GM19467 (cell line): ENCODE measurements around the gene C15orf39.
"Not testable (repeated sequence)": the region's sequence is repeated elsewhere in the genome, so short reads cannot be mapped to it uniquely, and the experiment has no call there.

Experiments used
- ATAC-seq: cut with Tn5 transposase; IDR thresholded peaks from one replicate; pipeline ENCODE4 v1.9.1; 2021; ENCODE audit warnings: mild to moderate bottlenecking, moderate library complexity; ENCODE audit not compliant: unreplicated experiment

The C15orf39 gene

GRCh38 chr15:75258620-75259343, 57.1 kb downstream of the C15orf39 start:
- ATAC-seq: not testable (repeated sequence)

DNA sequence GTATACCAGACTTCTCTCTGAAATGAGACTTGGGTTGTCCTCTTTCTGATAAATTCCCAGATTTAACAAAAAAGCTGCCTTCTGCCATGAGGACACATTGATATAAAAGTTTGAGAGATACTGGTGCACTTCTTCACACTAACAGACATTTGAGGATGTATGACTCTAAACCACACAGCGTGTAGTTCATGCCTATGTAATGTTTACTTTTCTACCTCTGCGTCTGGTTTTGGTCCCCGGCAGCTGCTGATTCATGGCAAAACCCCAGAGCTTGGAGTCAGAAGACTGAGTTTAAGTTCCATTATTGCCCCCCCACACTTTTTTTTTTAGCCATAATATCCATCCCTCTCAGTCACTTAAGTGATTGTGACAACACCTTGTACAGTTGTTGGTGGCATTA, 58.2 kb downstream of the C15orf39 start:
- ATAC-seq: not testable (repeated sequence)
